Gastroesophageal sphincter (tissue), 3 donors: ENCODE measurements around the gene OR2AT4.

ENCODE experiments used
- CTCF ChIP-seq, 4 experiments: fragments of 200-600 bp in 2 of 4; fragments of 450-650 bp in 2 of 4; sonication (generic) in 1 of 4; IDR thresholded peaks; one replicate each; pipeline ENCODE4 v1.5.1; 2017 to 2019; ENCODE audit warnings: antibody characterized with exemption in 4 of 4, mild to moderate bottlenecking in 2 of 4, moderate library complexity in 2 of 4
- EP300 ChIP-seq: sonication (generic); formaldehyde crosslinking; IDR thresholded peaks from one replicate; pipeline ENCODE4 v1.6.1; 2017; ENCODE audit warnings: antibody characterized with exemption, mild to moderate bottlenecking
- POLR2A ChIP-seq, 2 donors: fragments of 450-650 bp; IDR thresholded peaks; one replicate each; pipeline ENCODE4 v1.6.1; 2017; ENCODE audit warnings: antibody characterized with exemption in 2 of 2, mild to moderate bottlenecking in 2 of 2, moderate library complexity in 1 of 2

DNA sequence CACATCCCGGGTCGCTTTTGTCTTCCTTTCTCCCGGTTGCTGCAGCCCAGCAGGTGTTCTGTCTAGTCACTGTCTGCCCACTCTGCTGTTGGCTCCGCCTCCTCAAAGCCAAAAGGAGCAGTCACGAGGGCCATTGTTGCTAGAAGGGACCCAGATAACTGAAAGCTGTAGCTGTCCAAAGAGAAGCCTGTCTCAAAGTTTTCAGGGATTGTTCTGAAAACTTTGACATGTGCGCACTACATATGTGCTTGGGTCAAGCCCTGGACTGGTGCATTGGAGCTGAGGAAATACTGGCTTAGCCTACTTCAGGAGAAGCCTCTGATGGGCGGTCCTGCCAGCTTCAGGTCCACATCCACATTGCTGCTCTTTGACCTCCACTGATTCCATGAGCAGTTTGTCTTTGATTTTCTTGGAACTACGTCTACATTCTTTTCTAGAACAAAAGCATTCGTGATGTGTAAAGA lies 8.8 kb upstream of the OR2AT4 start:
- TF ChIP-seq CTCF (IDR thresholded peaks at IDR 0.05) (no peak), POLR2A (IDR thresholded peaks at IDR 0.05) (no peak), EP300 (no peak)
